ENCODE measurements around the gene TSPAN13. TPM values are rescaled to one million over a fixed set of nuclear protein-coding genes. Genes with fewer than 3 reads are reported as not detected.

TSPAN13 gene
- 10 to 100 TPM; 16.8 to 31.1 (median 28.2) TPM for total RNA-seq

GRCh38 chr7:16753102-16753931 lies at the start of gene TSPAN13:
Gene TSPAN13, plus strand, starts transcription at chr7:16753755. Its CDS starts 213 bp downstream, at chr7:16753968.
- H3K4me1 ChIP-seq = peaks cover 10 to 14% of the 10 kb centered on the region in 2 donors
- no peaks in the 10 kb centered on the region for H3K9me3 ChIP-seq
- peak within 1 kb of the TSS; percentile 54 to 67 (median 63) for H3K4me3 ChIP-seq (replicated peaks in 1 of 3)
- peak within 1 kb of the TSS in 2 of 3 donors; percentile 62 to 74 for H3K27ac ChIP-seq
- DNase-seq = peak; percentile 95 to 96
- 6 to 10% methylated on average over 18 to 23 of the region's 48 CpGs for WGBS, 2 donors
- TF ChIP-seq POLR2A (IDR thresholded peaks at IDR 0.05) = peak in 1 of 2 donors; percentile 94
- no peak for TF ChIP-seq CTCF (IDR thresholded peaks at IDR 0.05)
- no peaks in the 10 kb centered on the region for H3K36me3 ChIP-seq
- no peaks in the 10 kb centered on the region for H3K27me3 ChIP-seq
- intact Hi-C loops (cut with DNase I) = loop anchor here (10.0 kb wide), 1 partner anchor 109 kb away; the partner anchor contains the start of genes ANKMY2 and BZW2

- no peaks in the 10 kb centered on the region for H3K4me1 ChIP-seq
- H3K27me3 ChIP-seq = no peaks in the 10 kb centered on the region
- no peaks in the 10 kb centered on the region for H3K9me3 ChIP-seq
- WGBS, 2 donors = 93 to 96% methylated on average over 4 of the region's 4 CpGs
- TF ChIP-seq POLR2A (IDR thresholded peaks at IDR 0.05) = no peak
- TF ChIP-seq CTCF (IDR thresholded peaks at IDR 0.05) = no peak
- intact Hi-C loops (cut with DNase I) = no loop called here
- H3K4me3 ChIP-seq (replicated peaks in 1 of 3) = no peak overlapping the region
- H3K27ac ChIP-seq = no peak overlapping the region
- H3K36me3 ChIP-seq = peaks cover 13 to 22% of the 10 kb centered on the region in 2 donors
- no peak for DNase-seq
Measured at GRCh38 chr7:16708511-16708910, 45.0 kb upstream of the TSPAN13 start.

GRCh38 chr7:16708980-16709379 lies 44.6 kb upstream of the TSPAN13 start:
- Histone ChIP-seq H3K9me3 (no peaks in the 10 kb centered on the region), H3K27ac (no peak overlapping the region), H3K4me3 (replicated peaks in 1 of 3) (no peak overlapping the region), H3K27me3 (no peaks in the 10 kb centered on the region), H3K4me1 (no peaks in the 10 kb centered on the region), H3K36me3 (peaks cover 13 to 22% of the 10 kb centered on the region in 2 donors)
- WGBS, 2 donors = 83 to 97% methylated on average over 3 of the region's 3 CpGs
- no peak for DNase-seq
- intact Hi-C loops (cut with DNase I) = no loop called here
- TF ChIP-seq POLR2A (IDR thresholded peaks at IDR 0.05) (no peak), CTCF (IDR thresholded peaks at IDR 0.05) (no peak)

- TF ChIP-seq CTCF (IDR thresholded peaks at IDR 0.05) = no peak
- no peak for TF ChIP-seq POLR2A (IDR thresholded peaks at IDR 0.05)
- 78 to 85% methylated on average over 4 of the region's 4 CpGs for WGBS, 2 donors
- no peaks in the 10 kb centered on the region for H3K4me1 ChIP-seq
- no peaks in the 10 kb centered on the region for H3K27me3 ChIP-seq
- H3K4me3 ChIP-seq (replicated peaks in 1 of 3) = no peak overlapping the region
- intact Hi-C loops (cut with DNase I) = no loop called here
- DNase-seq = no peak
- H3K36me3 ChIP-seq = peaks cover 5 to 8% of the 10 kb centered on the region in 2 donors
- H3K27ac ChIP-seq = no peak overlapping the region
- H3K9me3 ChIP-seq = no peaks in the 10 kb centered on the region
Measured at GRCh38 chr7:16710651-16711050, 42.9 kb upstream of the TSPAN13 start.

GRCh38 chr7:16711730-16712129 lies 41.8 kb upstream of the TSPAN13 start:
- no peaks in the 10 kb centered on the region for H3K9me3 ChIP-seq
- no peaks in the 10 kb centered on the region for H3K4me1 ChIP-seq
- DNase-seq = no peak
- no peaks in the 10 kb centered on the region for H3K27me3 ChIP-seq
- no peak for TF ChIP-seq POLR2A (IDR thresholded peaks at IDR 0.05)
- TF ChIP-seq CTCF (IDR thresholded peaks at IDR 0.05) = no peak
- peaks cover 0 to 2% of the 10 kb centered on the region in 2 donors for H3K36me3 ChIP-seq
- WGBS, 2 donors = 94% methylated on average over 4 of the region's 4 CpGs
- no peak overlapping the region for H3K4me3 ChIP-seq (replicated peaks in 1 of 3)
- H3K27ac ChIP-seq = no peak overlapping the region
- intact Hi-C loops (cut with DNase I) = no loop called here

Measured in thyroid gland (tissue), 4 donors.